Lung (tissue), 12 donors: ENCODE results near the gene FOXP1. TPM values are rescaled to one million over a fixed set of nuclear protein-coding genes. Genes with fewer than 3 reads are reported as not detected.

Source experiments
- ATAC-seq: fragments of 200-7000 bp; cut with Tn5 transposase; one replicate; pipeline ENCODE4 v1.9.1; 2020; ENCODE audit warnings: moderate number of reproducible peaks; ENCODE audit not compliant: insufficient read depth, low FRiP score
- DNase-seq, 3 donors: peaks; one replicate each; pipeline ENCODE4 v3.0.0-alpha.2; 2013 to 2017
- H3K27ac ChIP-seq, 2 donors: one replicate each; pipeline ENCODE4 v1.5.1; 2013; ENCODE audit warnings: mild to moderate bottlenecking in 2 of 2, moderate library complexity in 2 of 2, control low read depth in 1 of 2, inconsistent platforms in 1 of 2, low read depth in 1 of 2, low read length in 1 of 2
- H3K27me3 ChIP-seq, 3 donors: one replicate each; pipeline ENCODE4 v1.5.1; 2013; ENCODE audit warnings: low read length in 2 of 3; ENCODE audit not compliant: control insufficient read depth in 3 of 3, insufficient read depth in 3 of 3
- H3K36me3 ChIP-seq, 4 donors: one replicate each; pipeline ENCODE4 v1.5.1; 2013; ENCODE audit warnings: low read length in 4 of 4, mild to moderate bottlenecking in 1 of 4, moderate library complexity in 1 of 4; ENCODE audit not compliant: control insufficient read depth in 4 of 4, insufficient read depth in 4 of 4
- H3K4me1 ChIP-seq, 5 donors: one replicate each; pipeline ENCODE4 v1.5.1; 2013; ENCODE audit warnings: low read length in 5 of 5, mild to moderate bottlenecking in 2 of 5, moderate library complexity in 1 of 5; ENCODE audit not compliant: control insufficient read depth in 5 of 5, insufficient read depth in 5 of 5
- H3K4me3 ChIP-seq: one replicate; pipeline ENCODE4 v1.5.1; 2013; ENCODE audit warnings: mild to moderate bottlenecking, control low read depth, moderate library complexity
- H3K9ac ChIP-seq, 2 donors: one replicate each; pipeline ENCODE4 v1.5.1; 2013; ENCODE audit warnings: low read length in 2 of 2, control low read depth in 1 of 2; ENCODE audit not compliant: insufficient read depth in 1 of 2
- H3K9me3 ChIP-seq, 4 donors: one replicate each; pipeline ENCODE4 v1.5.1; 2013; ENCODE audit warnings: low read length in 3 of 4, mild to moderate bottlenecking in 1 of 4, moderate library complexity in 1 of 4; ENCODE audit not compliant: control insufficient read depth in 4 of 4, insufficient read depth in 3 of 4
- WGBS, 2 donors: extraction: QIAGEN DNeasy Blood & Tissue Kit; methylation state at CpG; one replicate each; pipeline ENCODE4 v1.1.7; 2013; 5-methylcytosine and 5-hydroxymethylcytosine counted together
- polyA plus RNA-seq, 2 donors: library from polyadenylated mRNA; stranded (reverse); fragments of 200-250 nt; gene quantifications; one replicate each; pipeline ENCODE4 v1.2.1, GENCODE V29; 2013
- total RNA-seq, 2 donors: library from RNA; depleted of rRNA in 1 of 2; stranded (reverse); fragments of >200 nt in 1 of 2; gene quantifications; one replicate each; pipeline ENCODE4 v1.2.1, GENCODE V29; 2014 to 2021
- TF ChIP-seq, protein P1 (sequence below): IDR thresholded peaks from 2 replicates; pipeline ENCODE4 v1.5.1; 2012; ENCODE audit warnings: mild to moderate bottlenecking; ENCODE audit errors: control extremely low read depth, extremely low read depth
- donor health status: control.
- donor health status: control.
- donor health status: Bipolar disorder and iron deficiency.
- donor health status: healthy.
- donor health status: DM: yes; HTN: yes; CAD: no.

Gene FOXP1
- total and polyA plus RNA-seq, 4 donors, result 13.8 to 287 (median 73.9) TPM

DNA sequence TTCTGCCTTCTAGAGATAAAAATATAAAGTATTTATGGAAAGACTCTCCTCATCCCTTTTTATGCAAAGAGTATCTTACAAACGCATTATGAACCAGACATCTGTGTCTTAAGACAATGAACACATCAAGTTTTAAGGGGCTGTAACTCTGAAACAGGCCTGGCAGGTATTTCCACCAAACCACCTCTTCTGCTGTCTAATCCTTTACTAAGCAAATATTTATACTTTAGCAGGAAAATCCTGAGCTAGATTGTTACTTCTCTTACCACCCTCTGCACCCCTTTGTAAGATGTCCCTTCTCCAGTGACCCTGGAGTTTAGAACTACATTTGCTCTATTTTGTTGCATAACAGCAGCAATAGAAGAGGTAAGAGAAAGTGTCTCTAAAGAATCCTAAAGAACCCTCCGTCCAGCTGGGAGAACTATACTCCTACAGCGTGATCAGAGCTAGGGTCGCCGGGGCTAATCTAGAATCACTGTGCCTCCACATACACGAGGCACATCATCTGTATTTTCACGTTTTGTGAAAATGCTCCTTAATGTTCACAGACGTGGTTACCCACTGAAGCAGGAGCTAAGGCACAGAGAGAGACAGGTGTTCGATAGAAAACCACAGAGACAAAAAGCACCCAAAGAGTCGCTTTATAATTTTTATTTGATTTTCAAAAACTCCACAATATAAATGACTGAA is 129.6 kb downstream of the FOXP1 start:
- Histone ChIP-seq H3K27me3 (no peaks in the 10 kb centered on the region), H3K9ac (no peak overlapping the region), H3K4me1 (peaks cover 3 to 19% (median 9%) of the 10 kb centered on the region in 5 donors), H3K27ac (peak overlapping the region in 1 of 2 donors; percentile 33), H3K9me3 (no peaks in the 10 kb centered on the region), H3K4me3 (no peak overlapping the region), H3K36me3 (no peaks in the 10 kb centered on the region)
- TF ChIP-seq, protein P1, sequence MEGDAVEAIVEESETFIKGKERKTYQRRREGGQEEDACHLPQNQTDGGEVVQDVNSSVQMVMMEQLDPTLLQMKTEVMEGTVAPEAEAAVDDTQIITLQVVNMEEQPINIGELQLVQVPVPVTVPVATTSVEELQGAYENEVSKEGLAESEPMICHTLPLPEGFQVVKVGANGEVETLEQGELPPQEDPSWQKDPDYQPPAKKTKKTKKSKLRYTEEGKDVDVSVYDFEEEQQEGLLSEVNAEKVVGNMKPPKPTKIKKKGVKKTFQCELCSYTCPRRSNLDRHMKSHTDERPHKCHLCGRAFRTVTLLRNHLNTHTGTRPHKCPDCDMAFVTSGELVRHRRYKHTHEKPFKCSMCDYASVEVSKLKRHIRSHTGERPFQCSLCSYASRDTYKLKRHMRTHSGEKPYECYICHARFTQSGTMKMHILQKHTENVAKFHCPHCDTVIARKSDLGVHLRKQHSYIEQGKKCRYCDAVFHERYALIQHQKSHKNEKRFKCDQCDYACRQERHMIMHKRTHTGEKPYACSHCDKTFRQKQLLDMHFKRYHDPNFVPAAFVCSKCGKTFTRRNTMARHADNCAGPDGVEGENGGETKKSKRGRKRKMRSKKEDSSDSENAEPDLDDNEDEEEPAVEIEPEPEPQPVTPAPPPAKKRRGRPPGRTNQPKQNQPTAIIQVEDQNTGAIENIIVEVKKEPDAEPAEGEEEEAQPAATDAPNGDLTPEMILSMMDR, result no peak
- ATAC-seq (no peak), DNase-seq (peak in 2 of 3 donors; percentile 29 to 61)
- 62 to 67% methylated on average over 10 of the region's 10 CpGs for WGBS, 2 donors

DNA sequence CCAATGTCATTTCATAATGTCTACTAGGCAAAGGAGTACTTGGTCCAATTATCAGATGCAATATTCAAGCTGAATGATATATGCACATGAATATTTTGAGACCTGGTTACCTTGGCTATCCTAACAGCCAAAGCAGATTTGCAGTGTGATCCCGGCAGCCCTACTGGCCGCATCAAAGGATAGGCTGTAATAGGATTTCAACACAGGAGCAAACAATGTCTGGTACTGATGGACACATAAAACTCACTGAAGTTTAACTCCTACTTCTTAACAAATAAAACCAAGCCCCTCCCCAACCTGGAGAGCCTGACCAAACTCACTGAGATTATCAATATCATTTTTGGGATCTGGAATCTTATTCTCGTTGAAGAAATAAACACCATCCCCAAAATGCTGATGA is 130.2 kb downstream of the FOXP1 start:
- Histone ChIP-seq H3K27ac (no peak overlapping the region), H3K4me1 (peaks cover 3 to 19% (median 10%) of the 10 kb centered on the region in 5 donors), H3K4me3 (no peak overlapping the region), H3K36me3 (no peaks in the 10 kb centered on the region), H3K9me3 (no peaks in the 10 kb centered on the region), H3K9ac (no peak overlapping the region), H3K27me3 (no peaks in the 10 kb centered on the region)
- TF ChIP-seq, protein P1, result no peak
- DNase-seq, result no peak
- ATAC-seq, result no peak
- WGBS, 2 donors, result 72 to 79% methylated on average over 3 of the region's 3 CpGs

DNA sequence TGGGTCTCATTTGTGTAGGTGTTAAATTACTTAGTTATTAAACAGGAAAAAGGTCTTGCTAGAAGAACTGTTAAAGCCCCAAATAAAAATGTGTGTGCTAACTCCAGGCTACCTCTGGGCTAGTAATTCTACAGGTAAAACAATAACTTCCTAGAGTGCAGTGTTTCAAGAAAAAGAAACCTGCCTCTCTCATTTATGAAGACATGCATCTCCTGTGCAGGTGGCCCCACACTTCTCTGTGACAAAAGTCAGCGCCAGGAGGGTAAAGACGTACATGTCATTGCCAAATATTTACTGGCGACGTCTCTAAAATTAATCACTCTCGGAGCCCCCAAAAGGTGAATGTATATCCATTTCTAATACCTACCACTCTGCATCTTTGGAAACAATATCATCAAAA is 131.7 kb downstream of the FOXP1 start:
- Histone ChIP-seq H3K27me3 (no peaks in the 10 kb centered on the region), H3K9ac (no peak overlapping the region), H3K9me3 (no peaks in the 10 kb centered on the region), H3K27ac (no peak overlapping the region), H3K4me1 (peaks cover 6 to 19% (median 15%) of the 10 kb centered on the region in 5 donors), H3K4me3 (no peak overlapping the region), H3K36me3 (no peaks in the 10 kb centered on the region)
- no peak for DNase-seq
- WGBS, 2 donors, result 72 to 88% methylated on average over 5 of the region's 5 CpGs
- TF ChIP-seq, protein P1, result no peak
- no peak for ATAC-seq
